HL-60/S4 treated with retinoic acid at 250 ng/mL for 4 days and 3 days (cell line): Measurements from ENCODE around the gene RPTOR.
"Not testable (repeated sequence)": the region's sequence is repeated elsewhere in the genome, so short reads cannot be mapped to it uniquely, and the experiment has no call there.

Experiments
- in situ Hi-C: fragments of 300-500 bp; cut with MboI; formaldehyde crosslinking; loops from 2 replicates; pipeline ENCODE4 v1.7.0; 2022; ENCODE audit warnings: low sequenced_read_pairs

The RPTOR gene

GRCh38 chr17:80691784-80692183, 147.1 kb downstream of the RPTOR start:
- in situ Hi-C loops = no loop called here

GRCh38 chr17:80692931-80693467, 148.4 kb downstream of the RPTOR start:
- in situ Hi-C loops = no loop called here

- in situ Hi-C loops = no loop called here
Measured at GRCh38 chr17:80693511-80693910, 148.9 kb downstream of the RPTOR start.

- in situ Hi-C loops = no loop called here
Measured at GRCh38 chr17:80694085-80694991, 149.7 kb downstream of the RPTOR start.

- in situ Hi-C loops = no loop called here
Measured at GRCh38 chr17:80694992-80695912, 150.6 kb downstream of the RPTOR start.

GRCh38 chr17:80695979-80696378, 151.3 kb downstream of the RPTOR start:
- in situ Hi-C loops = no loop called here

GRCh38 chr17:80696456-80696855, 151.8 kb downstream of the RPTOR start:
- in situ Hi-C loops = no loop called here

- in situ Hi-C loops = no loop called here
Measured at GRCh38 chr17:80696964-80697363, 152.3 kb downstream of the RPTOR start.

GRCh38 chr17:80698297-80698696, 153.7 kb downstream of the RPTOR start:
- in situ Hi-C loops = no loop called here

GRCh38 chr17:80699205-80699604, 154.6 kb downstream of the RPTOR start:
- in situ Hi-C loops = not testable (repeated sequence)

GRCh38 chr17:80701730-80702129, 157.1 kb downstream of the RPTOR start:
- in situ Hi-C loops = no loop called here

GRCh38 chr17:80702315-80703141, 157.9 kb downstream of the RPTOR start:
- in situ Hi-C loops = no loop called here

- in situ Hi-C loops = no loop called here
Measured at GRCh38 chr17:80703142-80703478, 158.5 kb downstream of the RPTOR start.

- in situ Hi-C loops = no loop called here
Measured at GRCh38 chr17:80704381-80704819, 159.8 kb downstream of the RPTOR start.

- in situ Hi-C loops = no loop called here
Measured at GRCh38 chr17:80704894-80705293, 160.3 kb downstream of the RPTOR start.

- in situ Hi-C loops = no loop called here
Measured at GRCh38 chr17:80705988-80706387, 161.3 kb downstream of the RPTOR start.

- in situ Hi-C loops = no loop called here
Measured at GRCh38 chr17:80706463-80706867, 161.8 kb downstream of the RPTOR start.

- in situ Hi-C loops = no loop called here
Measured at GRCh38 chr17:80708480-80708879, 163.8 kb downstream of the RPTOR start.

GRCh38 chr17:80709090-80709695, 164.6 kb downstream of the RPTOR start:
- in situ Hi-C loops = no loop called here

GRCh38 chr17:80710714-80711302, 166.2 kb downstream of the RPTOR start:
- in situ Hi-C loops = no loop called here
